ENCODE measurements around the gene DAPK2.

DNA sequence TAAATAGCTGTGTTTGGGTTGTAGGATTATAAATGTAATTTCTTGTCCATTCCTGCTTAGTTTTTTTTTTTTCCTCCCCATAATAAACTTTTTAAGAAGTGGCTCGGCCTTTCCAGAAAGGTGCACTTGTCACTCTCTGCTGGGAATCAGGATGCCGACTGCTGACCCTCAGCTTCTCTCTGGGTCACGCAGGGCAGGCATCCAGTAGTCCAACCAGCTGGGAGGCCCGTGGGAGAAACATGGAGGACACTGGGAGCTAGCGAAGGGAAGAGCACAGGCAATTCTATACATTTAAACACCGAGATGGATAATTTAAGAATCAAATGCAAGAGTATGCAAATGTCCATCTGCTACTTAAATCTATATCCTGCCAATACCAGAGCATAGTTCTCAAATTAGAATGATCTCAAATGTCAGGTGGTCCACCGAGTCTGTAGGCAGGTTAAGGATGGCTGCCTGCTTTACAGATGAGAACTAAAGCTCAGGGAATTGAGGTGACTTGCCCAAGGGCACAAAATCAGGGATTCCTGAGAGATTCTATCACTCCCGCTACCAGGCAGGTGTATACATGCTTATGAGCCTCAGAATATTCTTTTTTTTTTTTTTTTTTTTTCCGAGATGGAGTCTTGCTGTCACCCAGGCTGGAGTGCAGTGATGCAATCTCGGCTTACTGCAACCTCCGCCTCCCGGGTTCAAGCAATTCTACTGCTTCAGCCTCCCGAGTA is 64.5 kb downstream of the DAPK2 start:
- TF ChIP-seq, protein P1, sequence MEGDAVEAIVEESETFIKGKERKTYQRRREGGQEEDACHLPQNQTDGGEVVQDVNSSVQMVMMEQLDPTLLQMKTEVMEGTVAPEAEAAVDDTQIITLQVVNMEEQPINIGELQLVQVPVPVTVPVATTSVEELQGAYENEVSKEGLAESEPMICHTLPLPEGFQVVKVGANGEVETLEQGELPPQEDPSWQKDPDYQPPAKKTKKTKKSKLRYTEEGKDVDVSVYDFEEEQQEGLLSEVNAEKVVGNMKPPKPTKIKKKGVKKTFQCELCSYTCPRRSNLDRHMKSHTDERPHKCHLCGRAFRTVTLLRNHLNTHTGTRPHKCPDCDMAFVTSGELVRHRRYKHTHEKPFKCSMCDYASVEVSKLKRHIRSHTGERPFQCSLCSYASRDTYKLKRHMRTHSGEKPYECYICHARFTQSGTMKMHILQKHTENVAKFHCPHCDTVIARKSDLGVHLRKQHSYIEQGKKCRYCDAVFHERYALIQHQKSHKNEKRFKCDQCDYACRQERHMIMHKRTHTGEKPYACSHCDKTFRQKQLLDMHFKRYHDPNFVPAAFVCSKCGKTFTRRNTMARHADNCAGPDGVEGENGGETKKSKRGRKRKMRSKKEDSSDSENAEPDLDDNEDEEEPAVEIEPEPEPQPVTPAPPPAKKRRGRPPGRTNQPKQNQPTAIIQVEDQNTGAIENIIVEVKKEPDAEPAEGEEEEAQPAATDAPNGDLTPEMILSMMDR (IDR thresholded peaks at IDR 0.05) = no peak
- TF ChIP-seq POLR2A (IDR thresholded peaks at IDR 0.05) = no peak
